Stimulated activated naive CD8-positive, alpha-beta T cell treated with anti-CD3 and anti-CD28 coated beads, Interleukin-15, Interleukin-2, amounts not matched to agents 100 U/mL and 50 U/mL, for 24 hours (primary cell): ENCODE data around the gene RCAN1.
A peak's percentile ranks its signal among the peaks of the same experiment; 100 is the strongest.
"Not testable (repeated sequence)": the region's sequence is repeated elsewhere in the genome, so short reads cannot be mapped to it uniquely, and the experiment has no call there.

Source experiments
- ATAC-seq: fragments of 150-1000 bp; cut with Tn5 transposase; one replicate; pipeline ENCODE4 v1.10.0; 2021
- DNase-seq: peaks from one replicate; pipeline ENCODE4 v3.0.0; 2021

Gene RCAN1

GRCh38 chr21:34568801-34569200 is 46.1 kb downstream of the RCAN1 start:
- DNase-seq, ATAC-seq: not testable (repeated sequence)

- ATAC-seq, result no peak
These were observed 47.2 kb downstream of the RCAN1 start for GRCh38 chr21:34567604-34568155.

GRCh38 chr21:34565238-34565637 is 49.7 kb downstream of the RCAN1 start:
- no peak for DNase-seq
- ATAC-seq, result no peak

More at GRCh38 chr21:34567604-34568155, 47.2 kb downstream of the RCAN1 start:
- DNase-seq, result no peak

GRCh38 chr21:34563370-34563769 is 51.5 kb downstream of the RCAN1 start:
- not testable (repeated sequence) for ATAC-seq, DNase-seq

- ATAC-seq, result no peak
- DNase-seq, result no peak
These were observed 53.1 kb downstream of the RCAN1 start for GRCh38 chr21:34561806-34562205.

- no peak for DNase-seq
- no peak for ATAC-seq
These were observed 54.3 kb downstream of the RCAN1 start for GRCh38 chr21:34560609-34561008.

GRCh38 chr21:34560021-34560420 is 54.9 kb downstream of the RCAN1 start:
- no peak for ATAC-seq
- DNase-seq, result no peak

- peak; percentile 9 for ATAC-seq
- DNase-seq, result no peak
These were observed 55.8 kb downstream of the RCAN1 start for GRCh38 chr21:34559089-34559631.

GRCh38 chr21:34558166-34558565 is 56.7 kb downstream of the RCAN1 start:
- ATAC-seq (no peak), DNase-seq (no peak)

- DNase-seq (no peak), ATAC-seq (peak; percentile 58)
These were observed 57.7 kb downstream of the RCAN1 start for GRCh38 chr21:34557261-34557660.

- not testable (repeated sequence) for ATAC-seq, DNase-seq
These were observed 60.2 kb downstream of the RCAN1 start for GRCh38 chr21:34554670-34555069.

GRCh38 chr21:34554227-34554626 is 60.7 kb downstream of the RCAN1 start:
- no peak for ATAC-seq
- no peak for DNase-seq

- DNase-seq (no peak), ATAC-seq (peak; percentile 35)
These were observed 61.6 kb downstream of the RCAN1 start for GRCh38 chr21:34553151-34553952.

GRCh38 chr21:34552360-34553098 is 62.4 kb downstream of the RCAN1 start:
- ATAC-seq (no peak), DNase-seq (no peak)

- no peak for ATAC-seq
- DNase-seq, result no peak
These were observed 64.6 kb downstream of the RCAN1 start for GRCh38 chr21:34550182-34550799.

GRCh38 chr21:34548781-34549376 is 66.0 kb downstream of the RCAN1 start:
- ATAC-seq (no peak), DNase-seq (no peak)

- ATAC-seq (no peak), DNase-seq (no peak)
These were observed 68.4 kb downstream of the RCAN1 start for GRCh38 chr21:34546542-34546941.

GRCh38 chr21:34545079-34545884 is 69.6 kb downstream of the RCAN1 start:
- peak; percentile 42 for ATAC-seq
- DNase-seq, result peak; percentile 19

- peak; percentile 59 for DNase-seq
- ATAC-seq, result peak; percentile 29
These were observed 70.8 kb downstream of the RCAN1 start for GRCh38 chr21:34544032-34544496.

GRCh38 chr21:34543017-34543416 is 71.9 kb downstream of the RCAN1 start:
- no peak for ATAC-seq
- no peak for DNase-seq

- no peak for DNase-seq
- ATAC-seq, result no peak
These were observed 74.7 kb downstream of the RCAN1 start for GRCh38 chr21:34540206-34540605.
